Measurements from ENCODE around the gene ZNF281. TPM values are rescaled to one million over a fixed set of nuclear protein-coding genes. Genes with fewer than 3 reads are reported as not detected.

ZNF281 gene
- total and polyA plus RNA-seq, 10 donors = 4.4 to 34.8 (median 21.0) TPM

- TF ChIP-seq, protein P1, sequence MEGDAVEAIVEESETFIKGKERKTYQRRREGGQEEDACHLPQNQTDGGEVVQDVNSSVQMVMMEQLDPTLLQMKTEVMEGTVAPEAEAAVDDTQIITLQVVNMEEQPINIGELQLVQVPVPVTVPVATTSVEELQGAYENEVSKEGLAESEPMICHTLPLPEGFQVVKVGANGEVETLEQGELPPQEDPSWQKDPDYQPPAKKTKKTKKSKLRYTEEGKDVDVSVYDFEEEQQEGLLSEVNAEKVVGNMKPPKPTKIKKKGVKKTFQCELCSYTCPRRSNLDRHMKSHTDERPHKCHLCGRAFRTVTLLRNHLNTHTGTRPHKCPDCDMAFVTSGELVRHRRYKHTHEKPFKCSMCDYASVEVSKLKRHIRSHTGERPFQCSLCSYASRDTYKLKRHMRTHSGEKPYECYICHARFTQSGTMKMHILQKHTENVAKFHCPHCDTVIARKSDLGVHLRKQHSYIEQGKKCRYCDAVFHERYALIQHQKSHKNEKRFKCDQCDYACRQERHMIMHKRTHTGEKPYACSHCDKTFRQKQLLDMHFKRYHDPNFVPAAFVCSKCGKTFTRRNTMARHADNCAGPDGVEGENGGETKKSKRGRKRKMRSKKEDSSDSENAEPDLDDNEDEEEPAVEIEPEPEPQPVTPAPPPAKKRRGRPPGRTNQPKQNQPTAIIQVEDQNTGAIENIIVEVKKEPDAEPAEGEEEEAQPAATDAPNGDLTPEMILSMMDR (IDR thresholded peaks at IDR 0.05 in 8 of 11, conservative IDR thresholded peaks at IDR 0.05 in 3 of 11) = no peak
- intact Hi-C loops (cut with DNase I; ENCODE audit: low total_unique reads) = no loop called here
- WGBS, 5 donors = 88 to 98% (median 94%) methylated on average over 4 of the region's 4 CpGs
- Histone ChIP-seq H3K4me3 (no peak overlapping the region), H3K4me1 (no peaks in the 10 kb centered on the region), H3K36me3 (no peaks in the 10 kb centered on the region), H3K27me3 (replicated peaks in 1 of 7) (no peaks in the 10 kb centered on the region), H3K27ac (no peak overlapping the region), H3K9me3 (no peaks in the 10 kb centered on the region)
- no peak for DNase-seq
Measured at GRCh38 chr1:200386416-200386815, 23.4 kb downstream of the ZNF281 start.

DNA sequence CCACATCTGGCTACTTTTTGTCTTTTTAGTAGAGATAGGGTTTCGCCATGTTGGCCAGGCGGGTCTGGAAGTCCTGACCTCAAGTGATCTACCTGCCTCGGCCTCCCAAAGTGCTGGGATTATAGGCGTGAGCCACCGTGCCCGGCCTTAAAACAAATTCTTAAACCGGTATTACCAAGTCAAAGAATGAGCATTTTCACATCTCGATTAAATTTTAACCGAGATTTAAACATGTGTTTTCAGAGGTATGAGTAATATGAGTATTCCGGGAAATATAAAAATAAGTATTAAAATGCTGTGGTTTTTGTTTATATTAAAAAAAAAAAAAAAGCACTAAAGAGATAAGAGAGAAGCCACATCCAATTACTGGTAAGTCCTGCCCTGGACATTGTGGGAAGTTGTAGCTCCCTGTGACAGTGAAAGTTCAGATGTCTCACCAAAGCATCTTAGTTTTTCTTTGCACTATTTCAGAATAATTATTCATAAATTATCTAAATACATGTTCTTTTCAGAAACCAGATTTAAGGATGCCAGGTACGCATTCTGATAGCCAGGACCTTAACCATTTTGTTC is 24.9 kb downstream of the ZNF281 start:
- Histone ChIP-seq H3K27me3 (replicated peaks in 1 of 7) (no peaks in the 10 kb centered on the region), H3K4me1 (no peaks in the 10 kb centered on the region), H3K36me3 (no peaks in the 10 kb centered on the region), H3K4me3 (no peak overlapping the region), H3K27ac (no peak overlapping the region), H3K9me3 (no peaks in the 10 kb centered on the region)
- DNase-seq = no peak
- TF ChIP-seq POLR2A (IDR thresholded peaks at IDR 0.05) (no peak), POLR2AphosphoS5 (IDR thresholded peaks at IDR 0.05) (no peak)
- TF ChIP-seq, protein P1 (IDR thresholded peaks at IDR 0.05 in 8 of 11, conservative IDR thresholded peaks at IDR 0.05 in 3 of 11) = no peak
- intact Hi-C loops (cut with DNase I; ENCODE audit: low total_unique reads) = no loop called here
- 84 to 90% (median 89%) methylated on average over 11 of the region's 11 CpGs for WGBS, 5 donors

- TF ChIP-seq POLR2A (IDR thresholded peaks at IDR 0.05) = no peak
- TF ChIP-seq, protein P1 (IDR thresholded peaks at IDR 0.05 in 8 of 11, conservative IDR thresholded peaks at IDR 0.05 in 3 of 11) = no peak
- no peak for TF ChIP-seq POLR2AphosphoS5 (IDR thresholded peaks at IDR 0.05)
- intact Hi-C loops (cut with DNase I; ENCODE audit: low total_unique reads) = no loop called here
- 88 to 94% (median 91%) methylated on average over 8 of the region's 8 CpGs for WGBS, 5 donors
Measured at GRCh38 chr1:200381256-200381984, 28.4 kb downstream of the ZNF281 start.

DNA sequence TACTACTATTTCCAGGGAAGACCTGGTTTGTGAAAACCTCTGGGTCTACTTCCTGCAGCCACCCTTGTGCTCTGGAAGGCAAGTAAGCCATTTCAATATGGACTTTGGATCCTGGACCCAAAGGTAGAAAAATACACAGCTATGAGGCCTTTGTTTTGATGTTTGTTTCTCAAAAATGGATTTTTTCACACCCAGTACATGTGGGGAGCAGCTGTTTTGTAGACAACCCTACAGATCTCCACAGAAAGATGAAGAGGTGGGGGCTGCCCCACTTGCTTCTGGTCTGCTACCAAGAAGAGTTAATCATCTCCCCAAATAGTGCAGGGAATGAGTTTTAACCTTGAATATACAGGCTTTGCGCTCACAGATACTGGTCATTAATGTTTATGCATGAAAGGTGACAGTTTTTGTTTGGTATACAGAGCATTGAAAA is 29.2 kb downstream of the ZNF281 start:
- H3K27ac ChIP-seq = no peak overlapping the region
- H3K36me3 ChIP-seq = no peaks in the 10 kb centered on the region
- TF ChIP-seq, protein P1 (IDR thresholded peaks at IDR 0.05 in 8 of 11, conservative IDR thresholded peaks at IDR 0.05 in 3 of 11) = no peak
- TF ChIP-seq POLR2A (IDR thresholded peaks at IDR 0.05) (no peak), POLR2AphosphoS5 (IDR thresholded peaks at IDR 0.05) (no peak)
- 73 to 90% (median 83%) methylated on average over 1 of the region's 1 CpG for WGBS, 5 donors
- DNase-seq = no peak
- no peaks in the 10 kb centered on the region for H3K27me3 ChIP-seq (replicated peaks in 1 of 7)
- intact Hi-C loops (cut with DNase I; ENCODE audit: low total_unique reads) = no loop called here
- no peak overlapping the region for H3K4me3 ChIP-seq
- H3K4me1 ChIP-seq = peaks cover 0 to 4% (median 0%) of the 10 kb centered on the region in 6 donors
- no peaks in the 10 kb centered on the region for H3K9me3 ChIP-seq

More at GRCh38 chr1:200381256-200381984, 28.4 kb downstream of the ZNF281 start:
- Histone ChIP-seq H3K27ac (no peak overlapping the region), H3K4me3 (no peak overlapping the region), H3K4me1 (peaks cover 0 to 4% (median 0%) of the 10 kb centered on the region in 6 donors), H3K27me3 (replicated peaks in 1 of 7) (no peaks in the 10 kb centered on the region), H3K9me3 (no peaks in the 10 kb centered on the region), H3K36me3 (no peaks in the 10 kb centered on the region)
- no peak for DNase-seq

All from spleen (tissue), 11 donors.